ENCODE measurements around the gene OTOF.

- no peak for TF ChIP-seq USF2 (IDR thresholded peaks at IDR 0.05; ENCODE audit: low read depth, low read length)
- no peak for TF ChIP-seq POLR2A (IDR thresholded peaks at IDR 0.05; ENCODE audit: low read depth, low read length)
- TF ChIP-seq CTCF (conservative IDR thresholded peaks at IDR 0.05; ENCODE audit: low read depth, low read length) = no peak
- TF ChIP-seq RFX5 (IDR thresholded peaks at IDR 0.05; ENCODE audit: low read depth, low read length) = no peak
- TF ChIP-seq SMC3 (IDR thresholded peaks at IDR 0.05; ENCODE audit: low read depth, low read length) = no peak
- TF ChIP-seq FOS (IDR thresholded peaks at IDR 0.05; ENCODE audit: low read depth, low read length) = no peak
- TF ChIP-seq CEBPB (IDR thresholded peaks at IDR 0.05; ENCODE audit: low read depth, low read length) = no peak
- no peak for TF ChIP-seq RAD21 (IDR thresholded peaks at IDR 0.05; ENCODE audit: low read length)
- TF ChIP-seq ELK1 (IDR thresholded peaks at IDR 0.05; ENCODE audit: borderline replicate concordance, low read depth, low read length) = no peak
- TF ChIP-seq BHLHE40 (IDR thresholded peaks at IDR 0.05; ENCODE audit: low read depth, low read length) = no peak
- no peak for TF ChIP-seq MXI1 (IDR thresholded peaks at IDR 0.05; ENCODE audit: borderline replicate concordance, low read depth, low read length)
- no peak for TF ChIP-seq CHD1 (IDR thresholded peaks at IDR 0.05; ENCODE audit: low read depth, low read length)
- TF ChIP-seq NFE2L2 (IDR thresholded peaks at IDR 0.05; ENCODE audit: low read depth, low read length) = no peak
- no peak for TF ChIP-seq MAZ (IDR thresholded peaks at IDR 0.05; ENCODE audit: borderline replicate concordance, low read depth, low read length)
Measured at GRCh38 chr2:26495705-26496297, 17.9 kb upstream of the OTOF start.
